ENCODE data around the gene P2RY14.

The P2RY14 gene

DNA sequence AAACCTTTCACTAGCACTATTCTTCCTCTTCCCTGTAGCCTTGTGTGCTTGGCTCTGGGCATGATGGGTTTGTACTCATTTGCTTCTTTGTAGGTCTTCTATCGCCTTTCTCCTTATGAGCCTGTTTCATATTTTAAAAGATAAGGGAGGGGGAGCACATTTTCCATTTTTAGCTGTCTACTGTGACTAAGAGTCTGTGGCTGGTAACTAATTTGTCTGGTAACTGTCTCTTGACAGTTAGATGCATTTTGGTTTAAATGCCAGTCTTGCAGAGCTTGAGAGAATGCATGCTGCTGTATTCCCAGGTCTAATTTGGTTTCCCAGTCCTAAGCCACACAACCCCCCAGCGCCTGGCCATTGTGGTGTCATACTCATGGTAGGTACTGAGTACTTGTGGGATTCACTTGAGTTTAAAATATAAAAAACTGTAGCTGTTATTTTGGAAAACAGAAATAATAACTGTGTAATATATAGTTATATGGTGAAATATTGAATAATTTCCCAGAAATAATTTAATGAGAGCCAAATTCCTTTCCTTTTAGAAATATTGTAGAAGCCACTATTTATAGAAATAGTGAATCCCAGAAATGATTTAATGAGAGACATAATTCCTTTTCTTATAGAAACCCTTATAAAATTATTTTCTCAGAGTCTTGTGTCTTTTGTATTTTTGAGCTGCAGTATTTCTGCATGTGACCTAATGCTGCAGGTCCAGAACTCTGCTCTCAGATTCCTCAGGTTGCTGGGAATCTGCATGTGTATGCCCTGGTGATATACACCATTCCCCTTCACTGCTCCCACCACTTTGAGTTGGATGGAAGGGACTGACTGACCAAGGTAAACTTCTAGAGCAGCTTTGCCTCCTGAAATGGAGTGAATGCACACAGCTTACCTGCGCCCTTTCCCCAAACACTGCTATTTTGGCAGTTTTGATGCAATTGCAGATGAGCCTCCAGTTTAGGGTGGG lies 61.4 kb downstream of the P2RY14 start:
- H3K79me2 ChIP-seq (ENCODE audit: low read length): no peaks in the 10 kb centered on the region
- no peak overlapping the region for H3K4me3 ChIP-seq (ENCODE audit: low read length)
- H3K36me3 ChIP-seq (replicated peaks; ENCODE audit: insufficient read depth, low read length): no peaks in the 10 kb centered on the region
- no peak overlapping the region for H3K9ac ChIP-seq (ENCODE audit: low read length)
- no peak for DNase-seq
- no peak overlapping the region for H3K27ac ChIP-seq (ENCODE audit: low read length)
- TF ChIP-seq EZH2 (optimal IDR thresholded peaks at IDR 0.05; ENCODE audit: low read depth, low read length) (no peak), EZH2phosphoT487 (IDR thresholded peaks at IDR 0.05; ENCODE audit: low read length) (no peak)
- TF ChIP-seq, protein P1, sequence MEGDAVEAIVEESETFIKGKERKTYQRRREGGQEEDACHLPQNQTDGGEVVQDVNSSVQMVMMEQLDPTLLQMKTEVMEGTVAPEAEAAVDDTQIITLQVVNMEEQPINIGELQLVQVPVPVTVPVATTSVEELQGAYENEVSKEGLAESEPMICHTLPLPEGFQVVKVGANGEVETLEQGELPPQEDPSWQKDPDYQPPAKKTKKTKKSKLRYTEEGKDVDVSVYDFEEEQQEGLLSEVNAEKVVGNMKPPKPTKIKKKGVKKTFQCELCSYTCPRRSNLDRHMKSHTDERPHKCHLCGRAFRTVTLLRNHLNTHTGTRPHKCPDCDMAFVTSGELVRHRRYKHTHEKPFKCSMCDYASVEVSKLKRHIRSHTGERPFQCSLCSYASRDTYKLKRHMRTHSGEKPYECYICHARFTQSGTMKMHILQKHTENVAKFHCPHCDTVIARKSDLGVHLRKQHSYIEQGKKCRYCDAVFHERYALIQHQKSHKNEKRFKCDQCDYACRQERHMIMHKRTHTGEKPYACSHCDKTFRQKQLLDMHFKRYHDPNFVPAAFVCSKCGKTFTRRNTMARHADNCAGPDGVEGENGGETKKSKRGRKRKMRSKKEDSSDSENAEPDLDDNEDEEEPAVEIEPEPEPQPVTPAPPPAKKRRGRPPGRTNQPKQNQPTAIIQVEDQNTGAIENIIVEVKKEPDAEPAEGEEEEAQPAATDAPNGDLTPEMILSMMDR (IDR thresholded peaks at IDR 0.05; ENCODE audit: low read length): no peak
- no peaks in the 10 kb centered on the region for H3K4me1 ChIP-seq (ENCODE audit: low read length)
- no peaks in the 10 kb centered on the region for H4K20me1 ChIP-seq (ENCODE audit: insufficient read depth, low read length)
- H3F3A ChIP-seq (ENCODE audit: insufficient read depth, low read length): no peaks in the 10 kb centered on the region
- no peaks in the 10 kb centered on the region for H3K9me3 ChIP-seq (replicated peaks; ENCODE audit: insufficient read depth, low read length)
- no peak overlapping the region for H3K4me2 ChIP-seq (ENCODE audit: low read depth, low read length)
- H3K9me2 ChIP-seq (replicated peaks; ENCODE audit: insufficient read depth, low read length): no peaks in the 10 kb centered on the region
- no peak overlapping the region for H2AFZ ChIP-seq (ENCODE audit: low read length)
- H3K27me3 ChIP-seq (replicated peaks; ENCODE audit: insufficient read depth, low read length): no peaks in the 10 kb centered on the region

DNA sequence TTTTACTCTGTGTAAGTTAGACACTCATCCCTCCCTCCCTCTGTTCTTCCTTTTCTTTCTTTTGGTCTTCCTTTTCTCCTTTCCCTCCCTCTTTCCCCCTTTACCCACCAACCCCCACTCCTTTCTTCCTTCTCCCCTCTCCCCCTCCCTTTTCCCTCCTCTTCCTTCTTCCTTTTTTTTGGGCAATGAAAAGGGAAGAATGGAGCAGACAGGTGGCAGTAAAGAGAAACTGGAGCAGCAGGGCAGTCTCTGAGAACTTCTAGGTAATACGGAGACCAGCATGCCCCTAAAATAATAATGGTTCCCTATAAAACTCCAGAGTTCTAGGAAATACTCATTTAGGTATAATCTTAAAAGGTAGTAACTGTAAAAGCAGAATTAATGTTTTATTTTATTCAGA lies 63.9 kb downstream of the P2RY14 start:
- no peaks in the 10 kb centered on the region for H3K4me1 ChIP-seq (ENCODE audit: low read length)
- H3K27ac ChIP-seq (ENCODE audit: low read length): no peak overlapping the region
- no peak overlapping the region for H2AFZ ChIP-seq (ENCODE audit: low read length)
- no peak overlapping the region for H3K9ac ChIP-seq (ENCODE audit: low read length)
- no peak overlapping the region for H3K4me3 ChIP-seq (ENCODE audit: low read length)
- no peak for TF ChIP-seq EZH2 (optimal IDR thresholded peaks at IDR 0.05; ENCODE audit: low read depth, low read length)
- no peak for TF ChIP-seq EZH2phosphoT487 (IDR thresholded peaks at IDR 0.05; ENCODE audit: low read length)
- TF ChIP-seq, protein P1 (IDR thresholded peaks at IDR 0.05; ENCODE audit: low read length): no peak
- no peaks in the 10 kb centered on the region for H3K27me3 ChIP-seq (replicated peaks; ENCODE audit: insufficient read depth, low read length)
- H3K9me3 ChIP-seq (replicated peaks; ENCODE audit: insufficient read depth, low read length): no peaks in the 10 kb centered on the region
- no peaks in the 10 kb centered on the region for H3K36me3 ChIP-seq (replicated peaks; ENCODE audit: insufficient read depth, low read length)
- H3K79me2 ChIP-seq (ENCODE audit: low read length): no peaks in the 10 kb centered on the region
- H3K9me2 ChIP-seq (replicated peaks; ENCODE audit: insufficient read depth, low read length): no peaks in the 10 kb centered on the region
- no peaks in the 10 kb centered on the region for H4K20me1 ChIP-seq (ENCODE audit: insufficient read depth, low read length)
- no peak overlapping the region for H3K4me2 ChIP-seq (ENCODE audit: low read depth, low read length)
- no peaks in the 10 kb centered on the region for H3F3A ChIP-seq (ENCODE audit: insufficient read depth, low read length)
- DNase-seq: no peak

DNA sequence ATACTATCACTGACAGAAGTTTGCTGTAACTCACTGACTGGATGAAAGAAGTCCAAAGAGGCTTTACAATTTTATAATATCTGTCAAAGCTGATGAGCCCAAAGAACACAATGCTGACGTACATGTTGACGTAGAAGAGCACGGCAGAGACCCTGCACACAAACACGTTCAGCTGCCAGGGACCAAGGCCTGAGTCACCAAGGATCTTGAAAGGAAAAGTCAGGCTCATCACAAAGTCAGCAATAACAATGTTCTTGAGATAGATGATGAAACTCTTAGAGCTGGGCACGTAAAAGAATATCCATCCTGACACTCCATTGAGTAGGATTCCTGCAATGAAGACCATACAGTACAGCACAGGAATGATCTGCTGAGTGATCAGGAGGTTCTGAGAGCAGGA lies 64.5 kb downstream of the P2RY14 start:
- TF ChIP-seq EZH2 (optimal IDR thresholded peaks at IDR 0.05; ENCODE audit: low read depth, low read length): no peak
- H3K4me1 ChIP-seq (ENCODE audit: low read length): no peaks in the 10 kb centered on the region

DNA sequence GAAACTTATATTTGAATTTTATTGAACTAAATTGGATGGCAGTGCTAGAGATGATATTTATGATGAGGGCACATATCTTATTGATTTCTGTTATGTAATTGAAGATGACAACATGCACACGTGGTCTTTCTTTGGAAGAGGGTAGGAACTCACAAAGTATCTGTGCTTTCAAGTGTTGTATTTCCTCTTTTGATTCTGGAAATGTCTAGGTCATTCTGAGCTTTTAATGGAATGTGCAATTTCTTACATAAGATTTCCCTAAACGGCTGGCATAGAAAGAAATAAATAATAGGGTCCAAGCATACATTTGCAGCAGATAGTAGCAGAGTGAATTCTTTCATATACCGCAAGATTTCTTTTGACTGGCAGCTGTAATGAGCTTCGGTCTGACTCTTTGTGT lies 65.2 kb downstream of the P2RY14 start:
- no peaks in the 10 kb centered on the region for H3K27me3 ChIP-seq (replicated peaks; ENCODE audit: insufficient read depth, low read length)
- H3K4me1 ChIP-seq (ENCODE audit: low read length): no peaks in the 10 kb centered on the region
- no peaks in the 10 kb centered on the region for H3K9me2 ChIP-seq (replicated peaks; ENCODE audit: insufficient read depth, low read length)
- no peak overlapping the region for H2AFZ ChIP-seq (ENCODE audit: low read length)
- no peaks in the 10 kb centered on the region for H4K20me1 ChIP-seq (ENCODE audit: insufficient read depth, low read length)
- H3K27ac ChIP-seq (ENCODE audit: low read length): no peak overlapping the region
- TF ChIP-seq EZH2 (optimal IDR thresholded peaks at IDR 0.05; ENCODE audit: low read depth, low read length): no peak
- no peaks in the 10 kb centered on the region for H3F3A ChIP-seq (ENCODE audit: insufficient read depth, low read length)
- no peaks in the 10 kb centered on the region for H3K36me3 ChIP-seq (replicated peaks; ENCODE audit: insufficient read depth, low read length)
- DNase-seq: no peak
- H3K9me3 ChIP-seq (replicated peaks; ENCODE audit: insufficient read depth, low read length): no peaks in the 10 kb centered on the region
- no peak overlapping the region for H3K9ac ChIP-seq (ENCODE audit: low read length)
- H3K79me2 ChIP-seq (ENCODE audit: low read length): no peaks in the 10 kb centered on the region
- H3K4me3 ChIP-seq (ENCODE audit: low read length): no peak overlapping the region
- no peak overlapping the region for H3K4me2 ChIP-seq (ENCODE audit: low read depth, low read length)

More for the DNA sequence above, 64.5 kb downstream of the P2RY14 start:
- Histone ChIP-seq H3K27me3 (replicated peaks; ENCODE audit: insufficient read depth, low read length) (no peaks in the 10 kb centered on the region), H4K20me1 (ENCODE audit: insufficient read depth, low read length) (no peaks in the 10 kb centered on the region), H3F3A (ENCODE audit: insufficient read depth, low read length) (no peaks in the 10 kb centered on the region), H3K4me2 (ENCODE audit: low read depth, low read length) (no peak overlapping the region), H3K9me2 (replicated peaks; ENCODE audit: insufficient read depth, low read length) (no peaks in the 10 kb centered on the region), H3K9me3 (replicated peaks; ENCODE audit: insufficient read depth, low read length) (no peaks in the 10 kb centered on the region), H3K36me3 (replicated peaks; ENCODE audit: insufficient read depth, low read length) (no peaks in the 10 kb centered on the region), H3K79me2 (ENCODE audit: low read length) (no peaks in the 10 kb centered on the region), H2AFZ (ENCODE audit: low read length) (no peak overlapping the region), H3K4me3 (ENCODE audit: low read length) (no peak overlapping the region), H3K27ac (ENCODE audit: low read length) (no peak overlapping the region), H3K9ac (ENCODE audit: low read length) (no peak overlapping the region)
- no peak for DNase-seq
